Epithelial cell of proximal tubule (primary cell): ENCODE measurements around the gene CDH15. TPM values are rescaled to one million over a fixed set of nuclear protein-coding genes. Genes with fewer than 3 reads are reported as not detected.
"Not testable (repeated sequence)": the region's sequence is repeated elsewhere in the genome, so short reads cannot be mapped to it uniquely, and the experiment has no call there.

Source experiments
- DNase-seq: peaks from one replicate; pipeline ENCODE4 v3.0.0-alpha.2; 2011; ENCODE audit warnings: low read depth
- H3K4me3 ChIP-seq: 2 replicates; pipeline ENCODE4 v1.5.1; 2011; ENCODE audit warnings: low read depth, mild to moderate bottlenecking, low read length
- CTCF ChIP-seq: conservative IDR thresholded peaks from 2 replicates; pipeline ENCODE4 v1.5.1; 2012; ENCODE audit warnings: low read depth, mild to moderate bottlenecking, low read length
- total RNA-seq: library from RNA; depleted of rRNA; stranded (reverse); fragments of >200 nt; gene quantifications from 2 replicates; pipeline ENCODE4 v1.2.3, GENCODE V29; 2015

Gene CDH15
- total RNA-seq, 1 donor from 2014 or later = not detected

GRCh38 chr16:89163297-89163696, 8.3 kb upstream of the CDH15 start:
- no peak for DNase-seq
- TF ChIP-seq CTCF = no peak
- H3K4me3 ChIP-seq = no peak overlapping the region

- no peak for DNase-seq
- TF ChIP-seq CTCF = no peak
- no peak overlapping the region for H3K4me3 ChIP-seq
Observed at GRCh38 chr16:89164436-89164835, 7.1 kb upstream of the CDH15 start.

- H3K4me3 ChIP-seq = no peak overlapping the region
- no peak for DNase-seq
- no peak for TF ChIP-seq CTCF
Observed at GRCh38 chr16:89164847-89165680, 6.5 kb upstream of the CDH15 start.

- not testable (repeated sequence) for H3K4me3 ChIP-seq, DNase-seq
Observed at GRCh38 chr16:89165681-89165979, 5.9 kb upstream of the CDH15 start.

GRCh38 chr16:89166696-89167424, 4.7 kb upstream of the CDH15 start:
- H3K4me3 ChIP-seq = peak overlapping the region; percentile 11

GRCh38 chr16:89167425-89167941, 4.1 kb upstream of the CDH15 start:
- no peak for DNase-seq
- H3K4me3 ChIP-seq = peak overlapping the region; percentile 11
- peak; percentile 82 for TF ChIP-seq CTCF

More at GRCh38 chr16:89166696-89167424, 4.7 kb upstream of the CDH15 start:
- DNase-seq = no peak
- TF ChIP-seq CTCF = no peak

GRCh38 chr16:89168381-89169189, 3.0 kb upstream of the CDH15 start:
- no peak overlapping the region for H3K4me3 ChIP-seq
- no peak for TF ChIP-seq CTCF
- no peak for DNase-seq
